ENCODE measurements around the gene DHX38.
"Not testable (repeated sequence)": the region's sequence is repeated elsewhere in the genome, so short reads cannot be mapped to it uniquely, and the experiment has no call there.

Gene DHX38

GRCh38 chr16:72093448-72094265 lies at the start of gene DHX38, which contains the start of gene TXNL4B:
Gene DHX38 (plus strand): TSS chr16:72093847. CDS start chr16:72096158, 2,311 bp downstream.
Gene TXNL4B (minus strand): TSS chr16:72093620. CDS start chr16:72090749, 2,871 bp downstream.
- peak; percentile 99 for DNase-seq (ENCODE audit: low read depth in 2 of 2)
- no peak for TF ChIP-seq CTCF (IDR thresholded peaks at IDR 0.05; ENCODE audit: low read depth, low read length)
- H3K4me3 ChIP-seq (replicated peaks in 1 of 2; ENCODE audit: low read depth in 2 of 2, low read length in 2 of 2) = peak within 1 kb of the TSS; percentile 89 to 100

- H3K4me3 ChIP-seq (replicated peaks in 1 of 2; ENCODE audit: low read depth in 2 of 2, low read length in 2 of 2) = no peak overlapping the region
- TF ChIP-seq CTCF (IDR thresholded peaks at IDR 0.05; ENCODE audit: low read depth, low read length) = no peak
- DNase-seq (ENCODE audit: low read depth in 2 of 2) = no peak
Observed at GRCh38 chr16:72044296-72044695, 49.4 kb upstream of the DHX38 start.

GRCh38 chr16:72044825-72045359 lies 48.8 kb upstream of the DHX38 start:
- DNase-seq (ENCODE audit: low read depth in 2 of 2) = no peak
- no peak for TF ChIP-seq CTCF (IDR thresholded peaks at IDR 0.05; ENCODE audit: low read depth, low read length)
- H3K4me3 ChIP-seq (replicated peaks in 1 of 2; ENCODE audit: low read depth in 2 of 2, low read length in 2 of 2) = no peak overlapping the region

- H3K4me3 ChIP-seq (replicated peaks in 1 of 2; ENCODE audit: low read depth in 2 of 2, low read length in 2 of 2) = no peak overlapping the region
- no peak for TF ChIP-seq CTCF (IDR thresholded peaks at IDR 0.05; ENCODE audit: low read depth, low read length)
- no peak for DNase-seq (ENCODE audit: low read depth in 2 of 2)
Observed at GRCh38 chr16:72049110-72049509, 44.5 kb upstream of the DHX38 start.

GRCh38 chr16:72050769-72051464 lies 42.7 kb upstream of the DHX38 start:
- peak in 1 of 2 donors; percentile 15 for DNase-seq (ENCODE audit: low read depth in 2 of 2)
- no peak overlapping the region for H3K4me3 ChIP-seq (replicated peaks in 1 of 2; ENCODE audit: low read depth in 2 of 2, low read length in 2 of 2)
- no peak for TF ChIP-seq CTCF (IDR thresholded peaks at IDR 0.05; ENCODE audit: low read depth, low read length)

- no peak for DNase-seq (ENCODE audit: low read depth in 2 of 2)
- no peak for TF ChIP-seq CTCF (IDR thresholded peaks at IDR 0.05; ENCODE audit: low read depth, low read length)
- no peak overlapping the region for H3K4me3 ChIP-seq (replicated peaks in 1 of 2; ENCODE audit: low read depth in 2 of 2, low read length in 2 of 2)
Observed at GRCh38 chr16:72051818-72052217, 41.8 kb upstream of the DHX38 start.

GRCh38 chr16:72054254-72054847 lies 39.3 kb upstream of the DHX38 start, which contains the start of gene HP:
Gene HP (plus strand): TSS chr16:72054505. CDS start chr16:72054653, 148 bp downstream.
- not testable (repeated sequence) for H3K4me3 ChIP-seq (replicated peaks in 1 of 2; ENCODE audit: low read depth in 2 of 2, low read length in 2 of 2)
- peak in 1 of 2 donors; percentile 40 for DNase-seq (ENCODE audit: low read depth in 2 of 2)

Measured in cardiac fibroblast (primary cell).